Endothelial cell of hepatic sinusoid (primary cell): ENCODE results near the gene CRY2.

Source experiments
- in situ Hi-C: cut with HindIII; loops from 2 replicates; pipeline ENCODE4 v1.10.0; 2017; ENCODE audit warnings: low sequenced_read_pairs

CRY2 gene

GRCh38 chr11:45847911-45848316 is 639 bp downstream of the CRY2 start:
- in situ Hi-C loops, result no loop called here

GRCh38 chr11:45848654-45849081 is 1.4 kb downstream of the CRY2 start:
- in situ Hi-C loops, result no loop called here

DNA sequence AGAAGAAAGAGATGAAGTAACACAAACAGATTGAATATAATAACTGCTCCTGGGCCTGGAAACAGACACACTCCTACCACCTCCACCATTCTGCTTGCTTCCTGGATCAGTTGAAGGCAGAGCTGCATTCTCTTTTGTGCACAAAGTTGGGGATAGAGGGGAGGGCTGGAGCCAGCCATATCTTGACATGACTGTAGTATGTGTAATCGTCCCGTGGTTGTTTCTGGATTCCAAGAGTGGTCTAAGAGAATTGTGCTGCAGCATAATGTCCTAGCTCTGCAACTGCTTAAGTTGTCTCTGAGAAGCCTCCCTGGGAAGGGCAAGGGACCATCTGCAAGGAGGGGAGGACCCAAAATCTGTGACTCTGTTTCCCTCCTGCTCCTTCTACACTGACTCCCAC is 3.2 kb downstream of the CRY2 start:
- in situ Hi-C loops, result no loop called here

DNA sequence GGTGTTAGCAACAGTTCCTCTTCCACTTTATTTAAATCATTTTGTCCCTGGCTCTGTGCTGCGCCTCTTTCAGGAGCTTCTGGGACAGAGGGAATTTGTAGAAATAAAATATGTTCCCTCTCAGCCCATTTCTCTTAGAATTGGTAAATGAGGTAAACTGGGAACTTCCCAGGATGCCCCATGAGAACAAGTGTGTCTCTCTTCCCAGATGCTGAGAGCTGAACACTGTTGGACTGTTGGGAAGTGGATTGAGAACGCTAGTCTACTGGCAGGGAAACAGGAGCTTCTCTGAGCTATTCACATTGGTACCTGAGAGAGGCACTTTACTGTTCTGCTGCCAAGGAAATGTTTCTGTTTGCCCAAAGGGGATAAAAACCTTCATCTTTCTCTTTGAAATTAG is 4.0 kb downstream of the CRY2 start:
- in situ Hi-C loops, result no loop called here

DNA sequence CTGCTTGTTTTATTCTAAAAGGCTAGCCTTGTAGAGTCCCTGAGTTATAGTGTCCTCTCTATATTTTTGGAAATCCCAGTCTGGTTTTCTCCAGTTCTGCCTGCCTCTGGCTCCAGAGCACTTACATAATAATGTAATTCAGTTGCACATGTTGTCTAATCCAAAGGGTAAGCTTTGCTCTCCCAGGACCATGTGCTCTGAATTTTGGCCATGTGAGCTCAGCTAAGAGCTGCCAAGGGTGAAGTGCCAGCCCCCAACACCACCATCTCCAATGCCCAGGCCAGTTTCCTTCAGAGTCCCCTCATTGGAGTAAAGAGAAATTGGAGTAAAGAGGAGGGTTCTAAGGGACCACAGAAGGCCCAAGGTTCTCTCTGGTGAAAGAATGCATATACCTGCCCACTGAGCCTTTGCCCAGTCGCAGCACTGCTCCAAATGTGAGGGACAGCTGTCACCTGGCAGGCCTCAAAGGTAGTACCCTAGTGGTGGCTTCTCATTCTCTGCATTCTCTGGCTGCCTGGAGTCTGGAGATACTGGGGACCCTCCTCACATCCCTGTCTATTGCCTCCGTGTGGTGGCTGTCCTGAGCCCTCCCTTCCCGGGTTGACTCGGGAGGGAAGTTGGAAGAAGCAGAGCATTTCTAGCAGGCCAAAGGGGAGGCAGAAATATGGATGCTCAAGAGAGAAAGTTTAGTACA is 4.9 kb downstream of the CRY2 start:
- in situ Hi-C loops, result no loop called here

- in situ Hi-C loops, result no loop called here
Measured at GRCh38 chr11:45852712-45853101, 5.4 kb downstream of the CRY2 start.

GRCh38 chr11:45853332-45854219 is 6.3 kb downstream of the CRY2 start:
- in situ Hi-C loops, result no loop called here

GRCh38 chr11:45855308-45855707 is 8.0 kb downstream of the CRY2 start:
- in situ Hi-C loops, result no loop called here

DNA sequence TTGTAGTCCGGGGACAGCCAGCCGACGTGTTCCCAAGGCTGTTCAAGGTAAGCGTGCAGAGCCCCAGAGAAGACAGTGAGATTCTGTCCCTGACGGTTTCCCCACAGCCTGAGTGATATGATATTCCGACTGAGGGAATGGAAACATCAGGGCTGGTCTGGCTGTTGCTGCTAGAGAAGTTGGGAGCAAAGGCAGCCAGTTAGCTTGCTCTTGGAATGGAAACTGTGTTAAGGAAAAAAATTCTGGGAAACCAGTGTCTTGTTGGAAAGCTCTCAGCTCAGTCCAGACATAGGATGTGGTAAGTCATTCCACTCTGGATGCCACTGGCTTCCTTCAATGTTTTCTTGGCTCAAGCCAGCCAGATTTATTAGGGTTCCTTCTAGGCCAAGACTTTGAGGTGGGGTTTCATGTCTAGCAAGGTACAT is 8.8 kb downstream of the CRY2 start:
- in situ Hi-C loops, result no loop called here

GRCh38 chr11:45857961-45858474 is 10.7 kb downstream of the CRY2 start:
- in situ Hi-C loops, result no loop called here

DNA sequence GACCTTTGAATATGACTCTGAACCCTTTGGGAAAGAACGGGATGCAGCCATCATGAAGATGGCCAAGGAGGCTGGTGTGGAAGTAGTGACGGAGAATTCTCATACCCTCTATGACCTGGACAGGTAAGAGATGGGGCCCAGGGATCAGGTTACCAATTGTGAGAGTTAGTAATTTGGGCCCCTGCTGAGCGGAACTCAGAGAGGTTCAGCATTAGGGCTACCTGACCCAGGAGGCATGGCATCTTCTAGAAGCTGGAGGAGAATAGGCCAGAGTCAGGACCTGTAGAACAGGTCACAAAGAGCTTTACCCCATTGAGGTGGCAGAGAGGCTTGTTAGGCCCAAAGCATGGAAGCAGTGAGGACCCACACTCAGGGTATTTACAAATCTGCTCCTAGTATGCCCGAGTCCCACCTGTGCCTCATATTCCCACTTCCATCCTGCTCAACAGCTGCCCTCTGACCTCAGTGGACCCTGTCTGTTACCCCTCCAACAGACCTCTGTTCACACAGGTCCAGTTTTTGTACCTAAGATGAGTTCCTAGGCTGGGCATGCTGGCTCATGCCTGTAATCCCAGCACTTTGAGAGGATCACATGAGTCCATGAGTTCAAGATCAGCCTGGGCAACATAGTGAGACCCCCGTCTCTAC is 11.6 kb downstream of the CRY2 start:
- in situ Hi-C loops, result no loop called here

DNA sequence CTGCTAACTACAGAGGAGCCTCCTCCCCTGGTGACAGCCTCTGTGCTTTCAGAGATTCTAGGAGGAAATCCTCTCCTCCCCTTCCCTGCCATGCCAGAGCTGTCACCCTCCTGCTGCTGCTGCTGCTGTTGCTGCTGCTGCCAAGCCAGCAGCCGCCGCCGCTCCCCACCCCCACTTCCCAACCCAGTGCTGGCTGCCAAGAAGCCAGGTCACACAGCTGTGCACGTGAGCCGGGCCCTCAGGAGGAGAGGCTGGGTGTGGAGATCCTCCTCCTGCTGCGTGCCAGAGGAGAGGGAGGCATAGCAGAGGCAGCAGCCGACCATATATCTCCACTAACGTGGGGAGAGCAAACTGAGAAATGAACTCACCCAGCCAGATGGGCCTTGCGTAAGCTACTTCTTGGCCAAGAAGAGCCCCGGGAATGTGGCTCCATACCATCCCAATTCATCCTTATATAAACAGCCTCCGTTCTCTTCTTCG is 12.4 kb downstream of the CRY2 start:
- in situ Hi-C loops, result no loop called here

- in situ Hi-C loops, result no loop called here
Measured at GRCh38 chr11:45860348-45860747, 13.1 kb downstream of the CRY2 start.

DNA sequence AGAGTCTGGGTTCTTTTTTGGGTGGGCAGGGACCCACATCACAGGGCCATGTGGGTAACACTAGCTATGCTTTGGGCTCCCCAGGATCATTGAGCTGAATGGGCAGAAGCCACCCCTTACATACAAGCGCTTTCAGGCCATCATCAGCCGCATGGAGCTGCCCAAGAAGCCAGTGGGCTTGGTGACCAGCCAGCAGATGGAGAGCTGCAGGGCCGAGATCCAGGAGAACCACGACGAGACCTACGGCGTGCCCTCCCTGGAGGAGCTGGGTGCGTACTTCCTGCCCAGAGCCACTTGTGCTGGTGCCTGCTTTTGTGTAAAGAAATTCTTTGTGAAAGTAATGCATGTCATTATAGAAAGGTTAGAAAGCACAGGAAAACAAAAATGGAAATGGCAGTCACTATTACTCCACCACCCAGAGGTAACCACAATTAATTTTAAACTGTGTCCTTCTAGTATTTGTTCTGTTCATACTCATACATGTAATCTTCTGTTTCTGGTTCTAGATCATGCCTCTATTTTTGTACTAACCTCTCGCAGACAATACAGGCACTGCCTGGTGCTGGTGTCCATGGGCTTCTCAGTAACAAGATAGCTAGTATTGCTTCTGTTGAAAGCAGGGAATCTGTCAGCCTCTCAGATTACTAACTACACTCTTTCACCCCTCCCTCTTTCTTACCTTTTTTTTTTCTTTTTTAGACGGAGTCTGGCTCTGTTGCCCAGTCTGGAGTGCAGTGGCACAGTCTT is 13.7 kb downstream of the CRY2 start:
- in situ Hi-C loops, result no loop called here

DNA sequence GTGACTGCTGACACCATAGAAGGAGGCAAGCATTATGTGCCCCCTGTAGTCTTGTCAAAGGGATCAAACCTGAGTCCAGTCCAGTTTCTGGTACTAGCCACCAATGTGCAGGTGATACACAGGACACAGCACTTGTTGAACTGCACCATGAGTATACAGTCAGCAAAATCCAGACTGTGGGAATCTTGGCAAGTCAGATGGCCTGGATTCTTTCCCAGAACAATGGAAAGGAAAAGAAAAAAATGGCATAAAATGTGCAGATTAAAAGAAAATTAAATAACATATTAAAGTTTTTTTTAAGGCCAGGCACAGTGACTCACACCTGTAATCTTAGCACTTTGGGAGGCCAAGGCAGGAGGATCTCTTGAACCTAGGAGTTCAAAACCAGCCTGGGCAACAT is 16.8 kb downstream of the CRY2 start:
- in situ Hi-C loops, result no loop called here

DNA sequence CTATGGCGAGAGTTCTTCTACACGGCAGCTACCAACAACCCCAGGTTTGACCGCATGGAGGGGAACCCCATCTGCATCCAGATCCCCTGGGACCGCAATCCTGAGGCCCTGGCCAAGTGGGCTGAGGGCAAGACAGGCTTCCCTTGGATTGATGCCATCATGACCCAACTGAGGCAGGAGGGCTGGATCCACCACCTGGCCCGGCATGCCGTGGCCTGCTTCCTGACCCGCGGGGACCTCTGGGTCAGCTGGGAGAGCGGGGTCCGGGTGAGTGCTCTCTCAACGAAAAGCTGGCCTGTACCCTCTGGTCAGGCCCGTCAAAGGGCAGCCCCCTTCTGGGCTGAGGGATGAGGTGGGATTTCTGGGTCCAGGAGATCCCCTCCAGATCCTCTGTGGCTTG is 22.3 kb downstream of the CRY2 start:
- in situ Hi-C loops, result no loop called here

DNA sequence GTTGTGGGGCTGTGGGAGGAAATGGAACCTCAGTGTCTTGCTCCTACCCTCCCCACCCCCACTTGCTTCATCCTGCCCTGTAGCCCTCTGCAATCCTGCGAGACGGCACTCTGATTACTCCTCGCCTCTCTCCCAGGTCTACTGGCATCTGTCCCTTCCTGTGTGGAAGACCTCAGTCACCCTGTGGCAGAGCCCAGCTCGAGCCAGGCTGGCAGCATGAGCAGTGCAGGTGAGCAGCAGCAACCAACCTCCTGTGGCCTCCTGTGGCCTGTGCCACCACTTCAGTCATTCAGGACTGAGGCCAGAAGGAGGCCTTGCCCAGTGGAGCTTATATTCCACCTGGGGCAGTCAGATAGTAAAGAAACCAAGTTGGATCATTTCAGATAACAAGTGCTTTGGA is 23.4 kb downstream of the CRY2 start:
- in situ Hi-C loops, result no loop called here

DNA sequence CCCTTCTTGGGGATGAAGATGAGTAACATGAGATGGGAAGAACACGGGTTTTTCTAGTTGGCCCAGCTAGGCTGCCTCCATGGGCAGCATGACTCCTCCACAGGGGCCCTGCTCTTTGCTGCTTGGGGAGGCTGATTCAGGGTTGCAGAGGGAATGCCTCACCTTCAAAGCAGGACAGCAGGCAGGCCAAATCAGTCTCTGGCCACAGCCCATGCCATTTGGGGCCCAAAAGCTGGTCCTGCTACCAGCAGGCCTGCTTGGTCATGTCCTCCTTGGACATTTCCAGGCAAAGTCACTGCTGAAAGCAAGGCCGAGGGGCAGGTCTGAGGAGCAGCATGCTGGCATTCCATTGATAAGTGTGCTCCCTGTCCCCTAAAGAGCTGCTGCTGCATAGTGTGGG is 24.4 kb downstream of the CRY2 start:
- in situ Hi-C loops, result no loop called here

GRCh38 chr11:45872651-45873356 is 25.5 kb downstream of the CRY2 start:
- in situ Hi-C loops, result no loop called here

DNA sequence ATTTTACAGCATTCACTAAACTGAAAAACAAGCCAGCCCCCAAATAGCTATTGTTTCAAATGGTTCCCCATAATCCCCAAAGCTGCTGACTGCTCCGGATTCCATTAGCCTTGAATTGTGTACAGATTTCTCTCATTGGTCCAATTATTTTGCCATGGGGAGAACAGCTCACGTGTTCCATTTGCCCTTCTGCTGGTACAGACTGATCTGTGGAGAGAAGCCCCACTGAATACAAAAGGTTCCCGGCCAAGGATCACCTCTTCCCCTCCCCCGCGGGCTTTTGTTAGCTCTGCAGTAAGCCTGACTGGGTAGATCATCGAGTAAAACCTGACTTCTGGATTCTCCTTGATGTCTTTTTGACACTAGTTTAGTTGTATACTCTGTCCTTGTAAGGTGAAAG is 29.1 kb downstream of the CRY2 start:
- in situ Hi-C loops, result loop anchor here (5.0 kb wide), 1 partner anchor 66 kb away; no protein-coding TSS in a partner anchor
